ENCODE results near the gene MEX3C. TPM values are rescaled to one million over a fixed set of nuclear protein-coding genes. Genes with fewer than 3 reads are reported as not detected.

The MEX3C gene
- total RNA-seq, 6 experiments from 2014 or later, result 31.2 to 39.3 (median 35.6) TPM

DNA sequence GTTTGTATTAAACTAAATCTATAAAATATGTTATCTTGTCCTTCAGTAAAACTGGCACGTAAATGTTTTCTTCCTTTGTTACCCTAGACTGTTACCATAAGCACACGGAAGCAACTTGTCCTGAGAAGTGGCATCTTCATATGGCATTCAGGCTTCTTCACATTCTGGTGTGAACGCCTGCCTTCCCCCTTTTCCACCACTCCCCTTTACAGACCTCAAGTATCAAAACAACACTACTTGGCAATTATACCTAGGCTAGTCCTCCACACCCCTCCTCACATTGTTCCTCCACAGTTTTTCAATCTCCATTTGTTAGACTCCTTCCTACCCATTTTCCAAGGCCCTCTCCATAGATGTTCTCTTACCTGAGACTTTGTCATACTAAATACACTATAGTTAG is 2.9 kb downstream of the MEX3C start:
- Mint-ChIP-seq H3K36me3 (ENCODE audit: low read depth) (peaks cover 6% of the 10 kb centered on the region; the same call in 1 of the 2 replicates), H3K27me3 (ENCODE audit: insufficient read depth) (peaks cover 3% of the 10 kb centered on the region), H3K4me3 (peak overlapping the region; percentile 99), H3K27ac (peak overlapping the region; percentile 95), H3K9me3 (0 out of 2 replicates have a peak, but pooled peaks cover 3% of the 10 kb centered on the region), H3K4me1 (ENCODE audit: low read depth) (peaks cover 54% of the 10 kb centered on the region)
- TF ChIP-seq, protein P1, sequence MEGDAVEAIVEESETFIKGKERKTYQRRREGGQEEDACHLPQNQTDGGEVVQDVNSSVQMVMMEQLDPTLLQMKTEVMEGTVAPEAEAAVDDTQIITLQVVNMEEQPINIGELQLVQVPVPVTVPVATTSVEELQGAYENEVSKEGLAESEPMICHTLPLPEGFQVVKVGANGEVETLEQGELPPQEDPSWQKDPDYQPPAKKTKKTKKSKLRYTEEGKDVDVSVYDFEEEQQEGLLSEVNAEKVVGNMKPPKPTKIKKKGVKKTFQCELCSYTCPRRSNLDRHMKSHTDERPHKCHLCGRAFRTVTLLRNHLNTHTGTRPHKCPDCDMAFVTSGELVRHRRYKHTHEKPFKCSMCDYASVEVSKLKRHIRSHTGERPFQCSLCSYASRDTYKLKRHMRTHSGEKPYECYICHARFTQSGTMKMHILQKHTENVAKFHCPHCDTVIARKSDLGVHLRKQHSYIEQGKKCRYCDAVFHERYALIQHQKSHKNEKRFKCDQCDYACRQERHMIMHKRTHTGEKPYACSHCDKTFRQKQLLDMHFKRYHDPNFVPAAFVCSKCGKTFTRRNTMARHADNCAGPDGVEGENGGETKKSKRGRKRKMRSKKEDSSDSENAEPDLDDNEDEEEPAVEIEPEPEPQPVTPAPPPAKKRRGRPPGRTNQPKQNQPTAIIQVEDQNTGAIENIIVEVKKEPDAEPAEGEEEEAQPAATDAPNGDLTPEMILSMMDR (IDR thresholded peaks at IDR 0.05), result no peak
- DNase-seq, result no peak

DNA sequence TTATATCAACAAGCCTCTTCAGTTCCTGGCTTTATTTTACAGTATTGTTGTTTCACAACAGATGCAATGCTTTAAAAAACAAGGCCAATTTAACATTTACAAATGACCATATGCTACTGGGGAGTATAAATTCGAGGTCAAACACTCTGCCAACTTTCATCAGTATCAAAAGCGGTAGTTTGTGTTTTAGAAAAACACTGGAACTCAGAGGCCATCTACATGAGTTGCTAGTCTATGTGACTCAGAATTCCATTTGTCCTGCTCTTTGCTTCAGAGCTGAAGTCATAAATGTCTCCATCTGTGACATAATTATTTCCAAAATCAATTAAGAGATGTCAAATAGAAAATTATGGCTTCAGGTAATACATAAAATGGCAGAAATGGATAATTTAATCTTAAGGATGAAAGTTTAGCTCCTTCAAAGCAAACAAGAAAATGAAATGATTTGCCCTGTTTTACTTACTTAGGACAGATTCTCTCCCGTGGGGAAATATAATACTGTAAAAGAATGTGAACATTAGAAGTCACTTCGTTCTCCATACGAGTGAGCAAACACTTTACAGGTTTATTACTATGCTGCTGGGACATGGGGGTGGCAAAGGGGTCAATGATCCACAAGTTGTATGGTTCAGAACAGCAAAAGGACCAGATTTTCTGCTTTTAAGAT is 3.7 kb downstream of the MEX3C start:
- Mint-ChIP-seq H3K4me1 (ENCODE audit: low read depth) (peaks cover 49% of the 10 kb centered on the region), H3K4me3 (peak overlapping the region; percentile 99), H3K27me3 (ENCODE audit: insufficient read depth) (peaks cover 3% of the 10 kb centered on the region), H3K36me3 (ENCODE audit: low read depth) (no peaks in the 10 kb centered on the region), H3K27ac (peak overlapping the region; percentile 78), H3K9me3 (no peaks in the 10 kb centered on the region)
- TF ChIP-seq, protein P1 (IDR thresholded peaks at IDR 0.05), result no peak
- peak; percentile 72 for DNase-seq

DNA sequence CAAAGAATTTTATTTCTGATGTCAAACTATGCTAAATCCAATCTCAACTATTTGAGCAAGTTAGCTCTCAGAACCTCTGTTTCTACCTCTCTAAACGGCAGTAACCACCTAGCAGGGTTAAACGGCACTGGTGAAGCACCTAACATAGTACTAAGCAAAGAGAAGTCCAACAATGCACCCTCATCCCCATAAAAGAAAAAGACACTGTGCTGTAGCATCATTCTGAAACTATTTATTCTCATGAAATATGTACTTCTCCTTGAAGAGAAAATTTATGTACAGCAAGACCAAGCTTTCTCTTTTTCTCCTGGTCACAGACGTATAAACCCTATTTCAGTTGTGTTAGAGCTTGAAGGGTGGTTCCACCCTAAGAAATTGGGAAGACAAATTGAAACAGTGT is 4.8 kb downstream of the MEX3C start:
- H3K9me3 Mint-ChIP-seq, result no peaks in the 10 kb centered on the region
- no peak overlapping the region for H3K4me3 Mint-ChIP-seq
- H3K4me1 Mint-ChIP-seq (ENCODE audit: low read depth), result peaks cover 49% of the 10 kb centered on the region
- H3K27ac Mint-ChIP-seq, result peak overlapping the region; percentile 21; the same call in 1 of the 2 replicates
- H3K27me3 Mint-ChIP-seq (ENCODE audit: insufficient read depth), result peaks cover 3% of the 10 kb centered on the region
- TF ChIP-seq, protein P1 (IDR thresholded peaks at IDR 0.05), result no peak
- no peak for DNase-seq
- H3K36me3 Mint-ChIP-seq (ENCODE audit: low read depth), result no peaks in the 10 kb centered on the region

DNA sequence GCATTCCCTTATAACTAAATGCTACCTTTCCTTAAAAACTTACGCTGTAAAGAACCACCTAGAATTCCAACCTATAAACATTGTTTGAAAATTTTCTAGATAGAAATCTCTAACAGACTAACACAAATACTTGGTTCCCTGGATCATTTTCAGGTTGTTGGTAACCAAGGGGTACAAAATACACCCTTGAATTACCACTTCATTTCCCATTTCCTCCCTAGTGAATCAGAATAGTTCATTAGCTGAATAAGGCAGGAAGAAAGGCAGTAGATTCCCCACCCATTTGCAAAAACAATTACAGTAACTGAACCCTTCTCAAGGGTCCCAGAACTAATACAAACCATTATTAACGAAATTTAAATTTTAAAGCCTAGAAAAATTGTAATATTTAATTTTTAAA is 5.5 kb downstream of the MEX3C start:
- no peaks in the 10 kb centered on the region for H3K36me3 Mint-ChIP-seq (ENCODE audit: low read depth)
- peaks cover 3% of the 10 kb centered on the region for H3K27me3 Mint-ChIP-seq (ENCODE audit: insufficient read depth)
- H3K4me1 Mint-ChIP-seq (ENCODE audit: low read depth), result peaks cover 49% of the 10 kb centered on the region
- no peaks in the 10 kb centered on the region for H3K9me3 Mint-ChIP-seq
- DNase-seq, result no peak
- H3K27ac Mint-ChIP-seq, result no peak overlapping the region
- TF ChIP-seq, protein P1 (IDR thresholded peaks at IDR 0.05), result no peak
- H3K4me3 Mint-ChIP-seq, result no peak overlapping the region

DNA sequence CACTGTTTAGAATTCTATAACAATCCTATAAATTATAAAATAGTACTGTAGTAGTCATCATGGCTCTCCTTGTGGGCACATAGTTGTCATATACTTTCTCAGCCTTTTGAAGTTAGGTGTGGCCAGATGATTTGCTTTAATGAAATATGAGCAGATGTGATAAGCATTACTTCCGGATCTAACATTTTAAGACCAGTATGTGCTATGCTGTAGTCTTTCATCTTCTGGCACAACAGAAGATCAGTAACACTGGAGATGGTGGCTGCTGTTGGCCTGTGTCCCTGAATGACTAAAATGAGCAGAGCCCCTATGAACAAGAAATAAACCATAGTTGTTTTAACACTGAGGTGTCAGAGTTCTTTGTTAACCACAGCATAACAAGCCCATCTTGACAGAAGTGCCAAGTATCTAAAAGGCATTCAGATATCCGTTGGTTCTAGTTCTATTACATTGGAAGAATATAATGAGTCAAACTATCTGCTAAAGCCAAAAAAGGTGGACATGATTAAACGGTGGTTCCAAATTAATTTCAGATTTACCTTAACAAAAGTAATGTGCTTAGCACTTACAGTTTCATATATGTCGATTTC is 6.3 kb downstream of the MEX3C start:
- H3K27me3 Mint-ChIP-seq (ENCODE audit: insufficient read depth), result peaks cover 3% of the 10 kb centered on the region
- TF ChIP-seq, protein P1 (IDR thresholded peaks at IDR 0.05), result no peak
- no peaks in the 10 kb centered on the region for H3K9me3 Mint-ChIP-seq
- no peak for DNase-seq
- peaks cover 49% of the 10 kb centered on the region for H3K4me1 Mint-ChIP-seq (ENCODE audit: low read depth)
- no peaks in the 10 kb centered on the region for H3K36me3 Mint-ChIP-seq (ENCODE audit: low read depth)
- H3K4me3 Mint-ChIP-seq, result no peak overlapping the region
- H3K27ac Mint-ChIP-seq, result peak overlapping the region; percentile 6; the same call in 1 of the 2 replicates
